Endodermal cell (in vitro differentiated cells): ENCODE results near the gene ARHGAP6. TPM values are rescaled to one million over a fixed set of nuclear protein-coding genes. Genes with fewer than 3 reads are reported as not detected.

Experiments used
- DNase-seq: peaks from one replicate; pipeline ENCODE4 v3.0.0-alpha.2; 2017
- H3K27ac ChIP-seq: 2 replicates; pipeline ENCODE4 v1.5.1; 2013; ENCODE audit warnings: mild to moderate bottlenecking, low read depth, low read length, moderate library complexity
- H3K27me3 ChIP-seq: 2 replicates; pipeline ENCODE4 v1.6.1; 2013; ENCODE audit warnings: mild to moderate bottlenecking, low read length, moderate library complexity; ENCODE audit not compliant: insufficient read depth, control insufficient read depth, poor library complexity, severe bottlenecking
- H3K36me3 ChIP-seq: 2 replicates; pipeline ENCODE4 v1.7.0; 2013; ENCODE audit warnings: mild to moderate bottlenecking, low read length, moderate library complexity; ENCODE audit not compliant: control insufficient read depth, insufficient read depth
- H3K4me1 ChIP-seq: one replicate; pipeline ENCODE4 v1.7.0; 2013; ENCODE audit warnings: low read length; ENCODE audit not compliant: control insufficient read depth, insufficient read depth
- H3K4me3 ChIP-seq: 2 replicates; pipeline ENCODE4 v1.5.1; 2013; ENCODE audit warnings: mild to moderate bottlenecking, low read length, moderate library complexity
- H3K9ac ChIP-seq: 2 replicates; pipeline ENCODE4 v1.6.1; 2013; ENCODE audit warnings: mild to moderate bottlenecking, low read length, moderate library complexity; ENCODE audit not compliant: poor library complexity, severe bottlenecking; ENCODE audit errors: extremely low read depth
- H3K9me3 ChIP-seq: 2 replicates; pipeline ENCODE4 v1.6.1; 2013; ENCODE audit warnings: mild to moderate bottlenecking, low read length, moderate library complexity; ENCODE audit not compliant: control insufficient read depth
- H3K27ac Mint-ChIP-seq: 2 replicates; pipeline ENCODE4 v1.8.0; 2020; ENCODE audit warnings: mixed read lengths
- H3K27me3 Mint-ChIP-seq: 2 replicates; pipeline ENCODE4 v1.8.0; 2021; ENCODE audit warnings: mild to moderate bottlenecking, mixed read lengths; ENCODE audit not compliant: insufficient read depth
- H3K36me3 Mint-ChIP-seq: 2 replicates; pipeline ENCODE4 v1.8.0; 2020; ENCODE audit warnings: low read depth, mixed read lengths
- H3K4me1 Mint-ChIP-seq: 2 replicates; pipeline ENCODE4 v1.8.0; 2020; ENCODE audit warnings: mixed read lengths
- H3K4me3 Mint-ChIP-seq: 2 replicates; pipeline ENCODE4 v1.8.0; 2020; ENCODE audit warnings: mild to moderate bottlenecking, moderate library complexity, mixed read lengths
- H3K9me3 Mint-ChIP-seq: 2 replicates; pipeline ENCODE4 v1.8.0; 2020; ENCODE audit warnings: mild to moderate bottlenecking, mixed read lengths
- CTCF ChIP-seq: fragments of 200-600 bp; sonication (generic); conservative IDR thresholded peaks from 2 replicates; pipeline ENCODE4 v1.5.0; 2021; ENCODE audit warnings: antibody characterized with exemption, mild to moderate bottlenecking
- WGBS, 2 experiments: methylation state at CpG; one replicate each; pipeline versions ENCODE4 v1.1.5 to v1.1.7; 2013; ENCODE audit warnings: missing lambda C conversion rate in 2 of 2, mixed read lengths in 1 of 2; ENCODE audit not compliant: insufficient coverage in 1 of 2, insufficient read length in 1 of 2; 5-methylcytosine and 5-hydroxymethylcytosine counted together
- total RNA-seq, 2 donors: library from RNA; stranded (reverse); fragmentation: NEBNext Ultra II Directional in 1 of 2; extraction: Animal tissue kit (Norgen Biotek cat#: 25700) in 1 of 2; gene quantifications; 2 replicates in 1 of 2; 3 replicates in 1 of 2; pipeline ENCODE4 v1.2.1, GENCODE V29; 2021

Gene ARHGAP6
- total RNA-seq, 2 donors from 2014 or later = 0.48 to 0.73 TPM

- H3K9me3 Mint-ChIP-seq = peaks cover 71% of the 10 kb centered on the region
- H3K4me3 ChIP-seq = no peak overlapping the region
- peaks cover 59% of the 10 kb centered on the region for H3K27me3 ChIP-seq
- H3K36me3 ChIP-seq = no peaks in the 10 kb centered on the region
- no peaks in the 10 kb centered on the region for H3K9me3 ChIP-seq
- no peak overlapping the region for H3K27ac ChIP-seq
- no peak overlapping the region for H3K27ac Mint-ChIP-seq
- no peak overlapping the region for H3K4me3 Mint-ChIP-seq
- no peaks in the 10 kb centered on the region for H3K4me1 Mint-ChIP-seq
- DNase-seq = no peak
- H3K4me1 ChIP-seq = no peaks in the 10 kb centered on the region
- no peak overlapping the region for H3K9ac ChIP-seq
- no peaks in the 10 kb centered on the region for H3K36me3 Mint-ChIP-seq
- no peak for TF ChIP-seq CTCF
- peaks cover 24% of the 10 kb centered on the region for H3K27me3 Mint-ChIP-seq
- WGBS, 2 experiments = 89% methylated on average over 1 of the region's 1 CpG; no CpG with 5 or more reads in 1 of the 2 experiments
Measured at GRCh38 chrX:11611965-11612364, 53.8 kb downstream of the ARHGAP6 start.

- WGBS, 2 experiments = 80% methylated on average over 1 of the region's 1 CpG; no CpG with 5 or more reads in 1 of the 2 experiments
- Histone ChIP-seq H3K9ac (no peak overlapping the region), H3K9me3 (no peaks in the 10 kb centered on the region), H3K27ac (no peak overlapping the region), H3K27me3 (peaks cover 59% of the 10 kb centered on the region), H3K4me1 (no peaks in the 10 kb centered on the region), H3K36me3 (no peaks in the 10 kb centered on the region), H3K4me3 (no peak overlapping the region)
- TF ChIP-seq CTCF = no peak
- Mint-ChIP-seq H3K9me3 (peaks cover 64% of the 10 kb centered on the region), H3K4me3 (no peak overlapping the region), H3K4me1 (no peaks in the 10 kb centered on the region), H3K36me3 (no peaks in the 10 kb centered on the region), H3K27me3 (peaks cover 20% of the 10 kb centered on the region), H3K27ac (no peak overlapping the region)
- DNase-seq = no peak
Measured at GRCh38 chrX:11611161-11611560, 54.6 kb downstream of the ARHGAP6 start.

- Mint-ChIP-seq H3K27me3 (peaks cover 9% of the 10 kb centered on the region), H3K36me3 (no peaks in the 10 kb centered on the region), H3K9me3 (peaks cover 57% of the 10 kb centered on the region), H3K4me1 (no peaks in the 10 kb centered on the region), H3K27ac (no peak overlapping the region), H3K4me3 (no peak overlapping the region)
- H3K4me1 ChIP-seq = no peaks in the 10 kb centered on the region
- no peaks in the 10 kb centered on the region for H3K36me3 ChIP-seq
- 90% methylated on average over 2 of the region's 2 CpGs; no CpG with 5 or more reads in 1 of the 2 experiments for WGBS, 2 experiments
- H3K4me3 ChIP-seq = no peak overlapping the region
- H3K9ac ChIP-seq = no peak overlapping the region
- no peak for TF ChIP-seq CTCF
- no peaks in the 10 kb centered on the region for H3K9me3 ChIP-seq
- no peak for DNase-seq
- no peak overlapping the region for H3K27ac ChIP-seq
- peaks cover 43% of the 10 kb centered on the region for H3K27me3 ChIP-seq
Measured at GRCh38 chrX:11609109-11609508, 56.6 kb downstream of the ARHGAP6 start.
